A549 (cell line): Measurements from ENCODE around the gene MVB12B. TPM values are rescaled to one million over a fixed set of nuclear protein-coding genes. Genes with fewer than 3 reads are reported as not detected.
"Not testable (repeated sequence)": the region's sequence is repeated elsewhere in the genome, so short reads cannot be mapped to it uniquely, and the experiment has no call there.

Experiments
- ATAC-seq, 2 experiments: fragments of 200-7000 bp in 1 of 2; fragments of >200 bp in 1 of 2; cut with Nextera tagmentation in 1 of 2; cut with Tn5 transposase in 1 of 2; 3 replicates each; pipeline versions ENCODE4 v1.8.0 to v1.9.1; 2018 to 2020; ENCODE audit warnings: mild to moderate bottlenecking in 1 of 2, moderate library complexity in 1 of 2
- CTCF ChIA-PET: fragments of 300-600 bp; sonication (Branson Sonifier 250); formaldehyde crosslinking; extraction: SDS; loops from one replicate; lab custom pipeline; 2021; ENCODE audit warnings: antibody characterized with exemption, inconsistent platforms; lab: Yijun Ruan, JAX
- POLR2A ChIA-PET: fragments of 350-600 bp; formaldehyde crosslinking; extraction: SDS; loops from one replicate; lab custom pipeline; 2021; ENCODE audit warnings: antibody characterized with exemption, inconsistent platforms; lab: Yijun Ruan, JAX
- DNase-seq, 2 experiments: peaks; one replicate each; pipeline versions ENCODE4 v3.0.0 to v3.0.0-alpha.2; 2011 to 2016; ENCODE audit warnings: low read depth in 1 of 2, low spot score in 1 of 2
- FAIRE-seq: peaks from 2 replicates; lab custom pipeline; 2011; peaks lifted over from hg19 to GRCh38; lab: Jason Lieb, UNC
- H3K27ac ChIP-seq, 2 experiments: fragments of >200 bp; sonication (Bioruptor Twin); formaldehyde crosslinking; 3 replicates each; pipeline ENCODE4 v1.5.1; 2016 to 2017
- H3K4me1 ChIP-seq: fragments of >200 bp; sonication (Bioruptor Twin); formaldehyde crosslinking; 3 replicates; pipeline ENCODE4 v1.6.1; 2016
- H3K4me2 ChIP-seq: fragments of >200 bp; sonication (Bioruptor Twin); formaldehyde crosslinking; 3 replicates; pipeline ENCODE4 v1.6.1; 2016
- H3K4me3 ChIP-seq: fragments of >200 bp; sonication (Bioruptor Twin); formaldehyde crosslinking; 3 replicates; pipeline ENCODE4 v1.5.1; 2016
- H3K9me3 ChIP-seq: fragments of >200 bp; sonication (Bioruptor Twin); formaldehyde crosslinking; 3 replicates; pipeline ENCODE4 v1.6.1; 2016
- ATOH8 ChIP-seq: fragments of 250-450 bp; sonication (Bioruptor Pico); IDR thresholded peaks from 2 replicates; pipeline ENCODE4 v1.5.0; 2020; ENCODE audit warnings: low read depth, mild to moderate bottlenecking, moderate library complexity
- BCL3 ChIP-seq: fragments of >200 bp; sonication (Bioruptor Twin); formaldehyde crosslinking; IDR thresholded peaks from 3 replicates; pipeline ENCODE4 v1.6.1; 2016
- CBX2 ChIP-seq: fragments of 200-600 bp; sonication (generic); IDR thresholded peaks from 2 replicates; pipeline ENCODE4 v1.6.1; 2016; ENCODE audit warnings: low read depth, mild to moderate bottlenecking, borderline replicate concordance
- EHF ChIP-seq: fragments of 250-450 bp; sonication (Bioruptor Pico); IDR thresholded peaks from 2 replicates; pipeline ENCODE4 v1.5.0; 2020; ENCODE audit warnings: mild to moderate bottlenecking
- EHMT2 ChIP-seq: fragments of 200-600 bp; sonication (generic); IDR thresholded peaks from 2 replicates; pipeline ENCODE4 v1.6.1; 2016; ENCODE audit warnings: antibody characterized with exemption, low read depth, mild to moderate bottlenecking, moderate library complexity
- ELK1 ChIP-seq: fragments of 150-350 bp; IDR thresholded peaks from 2 replicates; pipeline ENCODE4 v1.6.1; 2014; ENCODE audit warnings: low read depth, mild to moderate bottlenecking, low read length
- ESRRA ChIP-seq: fragments of 150-350 bp; IDR thresholded peaks from 2 replicates; pipeline ENCODE4 v1.6.1; 2014; ENCODE audit warnings: mild to moderate bottlenecking, low read length, borderline replicate concordance
- JUN ChIP-seq, 2 experiments: fragments of >200 bp; sonication (Bioruptor Twin); formaldehyde crosslinking; IDR thresholded peaks; 2 replicates in 1 of 2; 3 replicates in 1 of 2; pipeline ENCODE4 v1.6.1; 2016 to 2017
- MAZ ChIP-seq: fragments of 150-350 bp; IDR thresholded peaks from 2 replicates; pipeline ENCODE4 v1.6.1; 2014; ENCODE audit warnings: antibody characterized with exemption, low read depth, low read length, borderline replicate concordance
- NPAS2 ChIP-seq: fragments of 250-450 bp; sonication (Bioruptor Pico); IDR thresholded peaks from 2 replicates; pipeline ENCODE4 v1.8.0; 2022; ENCODE audit warnings: mild to moderate bottlenecking, moderate library complexity, borderline replicate concordance
- PHF8 ChIP-seq: fragments of 200-600 bp; sonication (generic); IDR thresholded peaks from 2 replicates; pipeline ENCODE4 v1.6.1; 2016; ENCODE audit warnings: low read depth, mild to moderate bottlenecking, antibody characterized with exemption, moderate library complexity, borderline replicate concordance
- POLR2AphosphoS2 ChIP-seq: conservative IDR thresholded peaks from 2 replicates; pipeline ENCODE4 v1.6.1; 2012; ENCODE audit warnings: low read length, improper control_type of control experiment, inconsistent platforms
- WGBS: methylation state at CpG from one replicate; pipeline ENCODE4 v1.1.6; 2017; ENCODE audit errors: missing lambda C conversion rate; 5-methylcytosine and 5-hydroxymethylcytosine counted together
- polyA minus RNA-seq: library from RNA; depleted of rRNA, polyadenylated mRNA; stranded (reverse); fragments of >200 nt; gene quantifications from 2 replicates; pipeline ENCODE4 v1.2.3, GENCODE V29; 2011; rRNA and poly(A)+ RNA removed
- polyA plus RNA-seq, 4 experiments: library from polyadenylated mRNA; depleted of rRNA in 3 of 4; stranded (reverse); fragments of >200 nt; fragmentation: RNase III in 1 of 4; extraction: RNeasy Plus Mini Kit Qiagen cat#74134 plus additional on column Dnase treatment in 1 of 4; gene quantifications; 2 replicates in 3 of 4; 3 replicates in 1 of 4; pipeline ENCODE4 v1.2.3, GENCODE V29; 2011 to 2017
- TF ChIP-seq, protein P1 (sequence below): fragments of >200 bp; sonication (Bioruptor Twin); formaldehyde crosslinking; IDR thresholded peaks from 2 replicates; pipeline ENCODE4 v1.6.1; 2016
- TF ChIP-seq, protein P2 (sequence below): fragments of 250-450 bp; sonication (Bioruptor Pico); IDR thresholded peaks from 2 replicates; pipeline ENCODE4 v1.5.0; 2021; ENCODE audit warnings: mild to moderate bottlenecking, moderate library complexity, borderline replicate concordance

The MVB12B gene, protein sequence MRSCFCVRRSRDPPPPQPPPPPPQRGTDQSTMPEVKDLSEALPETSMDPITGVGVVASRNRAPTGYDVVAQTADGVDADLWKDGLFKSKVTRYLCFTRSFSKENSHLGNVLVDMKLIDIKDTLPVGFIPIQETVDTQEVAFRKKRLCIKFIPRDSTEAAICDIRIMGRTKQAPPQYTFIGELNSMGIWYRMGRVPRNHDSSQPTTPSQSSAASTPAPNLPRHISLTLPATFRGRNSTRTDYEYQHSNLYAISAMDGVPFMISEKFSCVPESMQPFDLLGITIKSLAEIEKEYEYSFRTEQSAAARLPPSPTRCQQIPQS
- polyA plus RNA-seq (2011; rRNA removed): 5.2 and 5.9 TPM in 2 replicates
- 5.0 and 7.6 TPM in 2 replicates for polyA plus RNA-seq (2012; cell fraction: cytosol; rRNA removed)
- 7.9 and 9.7 TPM in 2 replicates for polyA plus RNA-seq (2012; cell fraction: nucleus; rRNA removed)
- polyA plus RNA-seq (2017; fragmentation: RNase III; extraction: RNeasy Plus Mini Kit Qiagen cat#74134 plus additional on column Dnase treatment): 4.3 to 5.1 TPM (median 4.6 TPM) in 3 replicates
- 10.0 and 12.3 TPM in 2 replicates for polyA minus RNA-seq

DNA sequence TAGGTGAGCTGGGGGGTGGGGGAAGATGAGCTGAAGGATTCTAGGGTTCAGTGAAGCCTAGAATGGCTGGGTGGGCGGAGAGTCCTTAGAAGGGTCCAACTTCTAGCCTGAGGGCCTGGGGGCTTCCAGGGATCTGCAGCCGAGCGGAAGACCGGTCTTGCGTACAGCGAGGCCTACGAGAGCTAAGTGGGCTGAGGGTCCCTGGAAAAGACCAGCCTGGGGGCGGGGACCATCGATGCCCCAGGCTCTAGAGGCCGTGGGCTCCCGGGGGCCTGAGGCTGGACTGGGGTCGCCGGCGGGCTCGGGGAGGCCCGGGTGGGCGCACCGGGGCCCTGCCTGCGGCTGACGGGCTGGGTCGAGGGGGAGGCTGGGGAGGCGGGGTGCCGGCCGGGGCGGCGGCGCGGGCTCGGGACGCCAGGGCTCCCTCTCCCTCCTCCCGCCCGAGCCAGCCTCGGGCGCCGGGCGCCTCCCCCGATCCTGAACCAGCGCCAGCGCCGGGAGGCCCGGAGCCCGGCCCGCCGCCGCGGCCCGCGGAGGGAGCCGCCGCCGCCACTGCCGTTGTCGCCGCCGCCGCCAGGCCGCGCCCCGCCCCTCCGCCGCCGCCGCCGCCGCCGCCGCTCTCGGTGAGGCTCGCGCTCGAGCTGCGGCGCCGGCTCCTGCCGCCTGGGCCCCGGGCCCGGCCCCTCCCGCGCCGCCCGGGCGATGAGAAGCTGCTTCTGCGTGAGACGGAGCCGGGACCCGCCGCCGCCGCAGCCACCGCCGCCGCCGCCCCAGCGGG lies at the start of gene MVB12B:
MVB12B (plus strand) TSS at position 602 of the 778 bp plus-strand sequence; CDS start at position 703, 101 bp downstream.
- CTCF ChIA-PET: interaction anchor here (0.6 to 4.9 kb wide), 8 partner anchors 10 to 174 kb away, joined by 3 to 24 read pairs (median 4); no protein-coding TSS in a partner anchor
- H3K9me3 ChIP-seq: peaks cover 18% of the 10 kb centered on the region
- peaks cover 6% of the 10 kb centered on the region; the same call in 1 of the 3 replicates for H3K4me1 ChIP-seq
- TF ChIP-seq CBX2 (no peak), ELK1 (no peak), PHF8 (peak; percentile 34; the same call in 1 of the 2 replicates)
- TF ChIP-seq, all 56 proteins: peak for 1
- peak within 1 kb of the TSS; percentile 65 for H3K4me3 ChIP-seq
- peak within 1 kb of the TSS; percentile 90 to 96 for H3K27ac ChIP-seq
- FAIRE-seq (no peak), ATAC-seq (peak; percentile 68 to 91), DNase-seq (peak; percentile 20 to 58)
- POLR2A ChIA-PET: interaction anchor here (1.0 to 1.9 kb wide), 2 partner anchors 9 to 11 kb away, joined by 3 to 8 read pairs; no protein-coding TSS in a partner anchor
- peak within 1 kb of the TSS; percentile 93 for H3K4me2 ChIP-seq
- WGBS: 57% methylated on average over 11 of the region's 94 CpGs

DNA sequence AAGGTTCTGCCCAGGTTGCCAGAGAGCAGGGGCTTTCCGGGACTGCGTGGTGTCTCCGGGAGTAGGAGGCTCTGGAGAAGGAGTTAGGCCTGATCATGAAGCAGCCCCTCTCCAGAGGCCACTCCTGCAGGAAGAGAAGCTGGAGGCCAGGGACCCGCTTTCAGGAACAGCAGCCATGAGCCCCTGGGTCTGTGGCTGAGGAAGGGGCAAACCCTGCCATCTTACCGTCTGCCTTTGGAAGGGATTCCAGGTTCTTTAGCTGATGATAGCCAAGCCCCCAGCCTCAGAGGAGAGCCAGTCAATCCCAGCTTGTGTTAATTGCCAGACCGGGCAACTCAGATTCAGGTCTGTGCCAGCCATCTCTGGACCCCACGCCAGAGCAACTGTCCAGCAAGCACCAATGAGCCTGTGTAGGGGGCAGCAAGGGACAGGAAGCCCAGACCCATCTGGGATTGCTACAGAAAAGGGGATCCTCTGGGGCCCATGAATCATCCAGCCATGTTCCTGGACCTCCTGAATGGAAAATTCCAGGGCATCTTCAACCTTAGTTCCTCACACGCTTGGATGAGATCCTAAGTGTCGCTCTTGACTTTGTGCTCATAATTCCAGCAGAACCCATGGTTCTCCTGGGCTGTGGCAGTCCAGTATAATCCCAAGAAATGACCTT lies 42.7 kb upstream of the MVB12B start:
- ChIA-PET CTCF (interaction anchor here (1.0 to 1.6 kb wide), 6 partner anchors 9 to 208 kb away, joined by 3 to 9 read pairs (median 3); no protein-coding TSS in a partner anchor), POLR2A (no interaction called here)
- Histone ChIP-seq H3K4me3 (no peak overlapping the region), H3K27ac (no peak overlapping the region), H3K9me3 (peaks cover 7% of the 10 kb centered on the region; the same call in 1 of the 3 replicates), H3K4me2 (no peak overlapping the region), H3K4me1 (no peaks in the 10 kb centered on the region)
- ATAC-seq (no peak), DNase-seq (no peak), FAIRE-seq (no peak)
- WGBS: 82% methylated on average over 3 of the region's 9 CpGs
- no peak for TF ChIP-seq JUN (IDR thresholded peaks at IDR 0.05)
- TF ChIP-seq NPAS2: no peak
- TF ChIP-seq, protein P1, sequence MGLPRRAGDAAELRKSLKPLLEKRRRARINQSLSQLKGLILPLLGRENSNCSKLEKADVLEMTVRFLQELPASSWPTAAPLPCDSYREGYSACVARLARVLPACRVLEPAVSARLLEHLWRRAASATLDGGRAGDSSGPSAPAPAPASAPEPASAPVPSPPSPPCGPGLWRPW: no peak
- TF ChIP-seq EHMT2: no peak
- no peak for TF ChIP-seq BCL3
- no peak for TF ChIP-seq ESRRA
- TF ChIP-seq, protein P2, sequence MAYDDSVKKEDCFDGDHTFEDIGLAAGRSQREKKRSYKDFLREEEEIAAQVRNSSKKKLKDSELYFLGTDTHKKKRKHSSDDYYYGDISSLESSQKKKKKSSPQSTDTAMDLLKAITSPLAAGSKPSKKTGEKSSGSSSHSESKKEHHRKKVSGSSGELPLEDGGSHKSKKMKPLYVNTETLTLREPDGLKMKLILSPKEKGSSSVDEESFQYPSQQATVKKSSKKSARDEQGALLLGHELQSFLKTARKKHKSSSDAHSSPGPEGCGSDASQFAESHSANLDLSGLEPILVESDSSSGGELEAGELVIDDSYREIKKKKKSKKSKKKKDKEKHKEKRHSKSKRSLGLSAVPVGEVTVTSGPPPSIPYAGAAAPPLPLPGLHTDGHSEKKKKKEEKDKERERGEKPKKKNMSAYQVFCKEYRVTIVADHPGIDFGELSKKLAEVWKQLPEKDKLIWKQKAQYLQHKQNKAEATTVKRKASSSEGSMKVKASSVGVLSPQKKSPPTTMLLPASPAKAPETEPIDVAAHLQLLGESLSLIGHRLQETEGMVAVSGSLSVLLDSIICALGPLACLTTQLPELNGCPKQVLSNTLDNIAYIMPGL (CRISPR knock-in tag): no peak
- no peak for TF ChIP-seq POLR2AphosphoS2
- TF ChIP-seq ATOH8 (CRISPR knock-in tag): no peak
- TF ChIP-seq EHF (CRISPR knock-in tag): no peak
- TF ChIP-seq MAZ: no peak

DNA sequence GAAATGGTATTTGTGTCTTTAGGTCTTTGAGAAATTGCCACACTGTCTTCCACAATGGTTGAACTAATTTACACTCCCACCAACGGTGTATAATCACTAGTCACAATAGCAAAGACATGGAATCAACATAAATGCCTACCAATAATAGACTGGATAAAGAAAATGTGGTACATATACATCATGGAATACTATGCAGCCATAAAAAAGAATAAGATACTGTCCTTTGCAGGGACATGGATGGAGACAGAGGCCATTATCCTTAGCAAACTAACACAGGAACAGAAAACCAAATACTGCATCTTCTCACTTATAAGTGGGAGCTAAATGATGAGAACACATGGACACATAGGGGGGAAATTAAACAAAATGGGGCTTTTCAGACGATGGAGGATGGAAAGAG lies 41.0 kb upstream of the MVB12B start:
- DNase-seq, H3K4me1 ChIP-seq, ATAC-seq, FAIRE-seq, H3K27ac ChIP-seq, H3K9me3 ChIP-seq, POLR2A ChIA-PET, H3K4me3 ChIP-seq, H3K4me2 ChIP-seq: not testable (repeated sequence)
- WGBS: 0% methylated on average over 2 of the region's 2 CpGs
- CTCF ChIA-PET: interaction anchor here (0.6 to 1.3 kb wide), 2 partner anchors 113 to 877 kb away, joined by 3 read pairs; no protein-coding TSS in a partner anchor
